Measurements from ENCODE around the gene IGSF9.
A peak's percentile ranks its signal among the peaks of the same experiment; 100 is the strongest.

The IGSF9 gene

DNA sequence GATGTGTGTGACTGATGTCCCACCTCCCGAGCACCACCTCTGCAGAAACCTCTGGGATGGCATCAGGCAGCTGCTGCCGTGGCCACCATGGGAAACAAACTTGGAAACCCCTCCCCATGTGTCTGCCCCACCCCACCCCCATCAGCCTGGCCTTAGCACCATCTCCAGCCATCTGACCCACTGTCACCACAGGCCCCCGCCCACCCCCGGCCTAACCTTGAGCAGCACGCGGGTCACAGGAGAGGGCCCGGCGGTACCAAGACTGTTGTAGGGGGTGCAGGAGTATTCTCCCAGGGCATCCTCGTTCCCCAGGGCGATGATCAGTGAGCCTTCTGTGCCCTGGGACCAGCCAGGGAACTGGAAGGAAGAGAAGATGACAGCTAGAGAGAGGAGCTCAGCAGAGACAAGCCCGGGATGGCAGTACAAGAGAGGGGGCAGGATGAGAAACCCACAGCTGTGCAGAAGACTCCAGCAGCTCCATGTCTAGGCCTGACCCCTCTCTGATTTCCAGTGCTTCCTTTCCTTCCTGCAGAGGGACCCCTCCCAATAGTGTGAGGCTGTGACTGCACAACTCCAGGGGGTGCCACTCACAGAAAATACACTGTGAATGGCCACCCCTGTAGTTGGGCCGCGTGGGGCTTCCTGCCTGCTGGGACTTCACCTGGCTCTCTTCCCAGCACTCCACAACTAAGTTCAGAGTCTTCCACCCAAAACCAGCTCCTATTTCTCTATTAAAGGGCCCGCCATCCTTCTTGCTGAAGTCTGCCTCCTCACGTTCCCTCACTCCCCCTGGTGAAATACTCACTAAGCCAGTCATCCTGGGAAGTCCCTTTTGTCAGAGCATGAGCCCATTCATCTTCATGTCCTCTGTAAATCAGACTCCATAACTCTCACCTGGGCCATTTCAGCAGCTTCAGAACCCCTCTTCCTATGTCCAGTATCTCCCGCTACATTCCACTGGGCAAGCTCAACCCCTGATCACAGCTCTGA, 12.8 kb downstream of the IGSF9 start:
- no peak for DNase-seq (ENCODE audit: low read depth)

DNA sequence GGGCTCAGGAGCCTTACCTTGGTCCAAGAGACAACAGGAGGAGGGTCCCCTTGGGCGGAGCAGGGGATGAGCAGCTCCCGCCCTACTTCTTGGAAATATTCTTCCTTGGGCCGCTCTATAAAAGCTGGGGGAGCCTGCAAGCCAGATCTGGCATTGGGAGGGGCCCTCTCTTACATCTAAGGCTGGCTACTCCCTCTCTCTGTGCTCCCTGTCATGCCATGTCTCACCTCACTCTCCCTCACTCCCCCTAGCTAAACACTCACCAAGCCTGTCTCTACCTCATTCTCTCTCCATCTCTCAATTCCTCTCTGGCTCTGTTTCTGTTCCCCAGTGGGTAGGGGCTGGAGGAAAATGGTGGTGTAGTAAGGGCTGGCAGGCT, 13.6 kb downstream of the IGSF9 start:
- DNase-seq (ENCODE audit: low read depth): no peak

DNA sequence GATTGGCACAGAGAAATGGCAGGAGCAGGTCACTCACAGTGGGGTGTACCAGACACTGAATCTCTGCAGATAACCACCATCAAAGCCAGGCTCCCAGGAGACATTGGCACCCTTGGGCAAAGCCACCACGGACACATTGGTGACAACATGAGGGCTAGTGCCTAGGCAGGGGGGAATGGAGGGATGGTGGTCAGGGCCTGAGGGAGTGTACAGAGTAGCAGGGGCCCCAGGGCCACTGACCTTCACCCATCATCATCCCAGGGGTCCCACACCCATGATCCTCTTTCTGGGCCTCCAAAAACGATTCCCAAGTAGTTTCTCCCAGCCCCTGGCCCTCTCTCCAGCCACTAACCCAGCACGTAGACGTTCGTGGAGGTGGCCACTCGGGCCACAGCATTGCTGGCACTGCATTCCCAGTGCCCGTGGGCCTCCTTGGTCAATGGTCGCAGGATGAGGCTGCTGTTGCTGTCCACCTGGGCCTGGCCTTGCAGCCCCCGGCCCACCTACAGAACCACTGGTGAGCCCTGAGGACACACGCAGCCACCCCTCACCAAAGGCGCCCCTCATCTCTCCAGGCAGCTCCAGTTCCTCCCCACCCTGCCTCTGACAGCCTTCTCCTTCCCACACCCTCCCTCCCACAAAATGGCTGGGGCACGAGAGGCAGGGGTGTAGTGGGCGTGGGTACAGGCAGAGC, 14.2 kb downstream of the IGSF9 start:
- DNase-seq (ENCODE audit: low read depth): no peak

GRCh38 chr1:159930634-159931033, 14.8 kb downstream of the IGSF9 start:
- no peak for DNase-seq (ENCODE audit: low read depth)

DNA sequence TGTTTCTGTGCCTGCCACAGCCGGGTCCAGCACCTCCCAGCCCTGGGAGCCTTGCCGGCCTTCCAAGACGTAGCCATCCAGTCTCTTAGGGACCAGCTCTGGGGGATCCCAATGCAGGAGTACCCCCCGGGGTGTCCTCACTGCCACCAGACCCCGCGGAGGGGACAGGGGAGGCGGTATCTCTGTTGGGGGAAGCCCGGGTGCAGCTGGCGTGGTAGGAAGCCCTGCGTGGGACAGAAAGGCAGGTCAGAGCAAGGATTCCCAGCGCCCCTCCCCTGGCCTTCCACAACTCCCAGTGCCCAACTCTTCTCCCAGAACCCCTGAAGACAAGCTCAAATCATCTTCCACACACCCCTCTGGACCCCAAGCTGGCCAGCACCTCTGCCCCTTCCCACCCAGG, 15.2 kb downstream of the IGSF9 start:
- no peak for DNase-seq (ENCODE audit: low read depth)

DNA sequence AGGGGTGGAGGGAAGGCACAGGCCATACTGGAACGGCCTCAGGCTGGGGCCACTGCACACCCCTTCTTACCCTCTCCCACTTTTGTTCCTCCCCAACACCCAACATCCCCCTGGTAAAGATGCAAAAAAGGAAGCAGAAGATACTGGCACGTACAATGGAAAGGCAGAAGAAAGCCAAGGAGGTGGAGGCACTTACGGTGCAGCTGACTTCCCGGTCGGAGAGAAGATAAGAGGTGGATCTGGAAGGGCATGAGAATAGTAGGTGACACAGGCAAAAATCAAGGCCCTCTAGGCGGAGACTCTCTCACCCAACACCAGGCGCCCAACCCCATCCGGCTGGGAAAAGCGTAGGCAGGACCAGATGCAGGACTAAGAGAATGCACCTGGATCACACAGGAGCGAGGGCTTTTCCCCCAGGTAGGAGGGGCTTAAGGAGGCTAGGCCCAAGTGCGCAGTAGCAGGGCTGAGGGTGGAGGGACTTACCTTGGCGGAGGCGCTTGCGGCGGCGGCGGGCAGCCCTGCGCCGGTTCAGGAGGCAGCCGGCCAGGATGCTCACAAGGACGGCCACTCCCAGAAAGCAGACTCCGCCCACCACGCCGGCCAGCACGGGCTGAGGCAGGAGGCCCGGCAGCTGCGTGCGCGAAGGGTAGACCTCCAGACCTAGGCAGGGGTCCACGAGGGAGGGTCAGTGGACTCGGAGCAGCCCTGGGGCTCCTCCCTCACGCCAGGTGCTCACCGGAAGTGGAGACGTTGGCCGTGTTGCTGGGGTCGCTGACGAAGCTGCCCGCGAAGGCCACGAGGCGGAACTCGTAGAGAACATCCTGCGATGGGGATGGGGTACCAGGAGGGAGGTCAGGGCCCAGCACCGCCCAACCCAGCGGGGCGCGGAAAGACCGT, 16.0 kb downstream of the IGSF9 start:
- DNase-seq (ENCODE audit: low read depth): no peak

DNA sequence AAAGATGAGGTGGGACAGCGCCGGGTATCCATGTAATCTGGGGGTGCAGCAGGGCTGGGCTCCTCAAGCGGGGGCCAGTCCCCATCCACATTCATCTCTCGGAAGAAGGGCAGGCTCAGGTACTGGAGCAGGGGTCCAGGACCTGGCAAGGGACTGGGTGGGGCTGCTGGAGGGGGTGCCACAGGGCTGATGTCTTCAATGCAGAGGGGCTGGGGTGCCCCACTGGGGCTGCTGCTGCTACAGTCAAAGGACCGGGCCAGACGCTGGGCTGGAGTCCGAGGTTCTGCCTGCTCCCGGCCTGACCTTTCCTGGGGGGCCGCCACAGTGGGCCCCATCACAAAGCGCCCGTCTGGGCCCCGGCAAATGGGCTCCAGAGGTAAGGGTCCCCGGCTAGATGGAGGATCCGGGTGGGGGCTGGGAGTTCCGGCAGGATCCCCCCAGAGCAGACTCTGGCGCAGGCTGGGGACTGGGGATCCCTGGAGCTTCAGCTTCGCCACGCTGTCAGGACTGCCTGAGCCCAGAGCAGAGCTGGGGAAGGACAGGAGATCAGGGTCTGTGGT, 16.8 kb downstream of the IGSF9 start:
- no peak for DNase-seq (ENCODE audit: low read depth)

- no peak for DNase-seq (ENCODE audit: low read depth)
These were observed 17.5 kb downstream of the IGSF9 start for GRCh38 chr1:159927849-159928431.

- no peak for DNase-seq (ENCODE audit: low read depth)
These were observed 18.1 kb downstream of the IGSF9 start for GRCh38 chr1:159927211-159927848.

- DNase-seq (ENCODE audit: low read depth): no peak
These were observed 19.7 kb downstream of the IGSF9 start for GRCh38 chr1:159925719-159926078.

GRCh38 chr1:159924791-159925718, 20.4 kb downstream of the IGSF9 start, which contains the start of gene TAGLN2:
Gene TAGLN2 (minus strand): TSS chr1:159925507. CDS start chr1:159920509, 4,998 bp downstream.
- DNase-seq (ENCODE audit: low read depth): peak; percentile 91

DNA sequence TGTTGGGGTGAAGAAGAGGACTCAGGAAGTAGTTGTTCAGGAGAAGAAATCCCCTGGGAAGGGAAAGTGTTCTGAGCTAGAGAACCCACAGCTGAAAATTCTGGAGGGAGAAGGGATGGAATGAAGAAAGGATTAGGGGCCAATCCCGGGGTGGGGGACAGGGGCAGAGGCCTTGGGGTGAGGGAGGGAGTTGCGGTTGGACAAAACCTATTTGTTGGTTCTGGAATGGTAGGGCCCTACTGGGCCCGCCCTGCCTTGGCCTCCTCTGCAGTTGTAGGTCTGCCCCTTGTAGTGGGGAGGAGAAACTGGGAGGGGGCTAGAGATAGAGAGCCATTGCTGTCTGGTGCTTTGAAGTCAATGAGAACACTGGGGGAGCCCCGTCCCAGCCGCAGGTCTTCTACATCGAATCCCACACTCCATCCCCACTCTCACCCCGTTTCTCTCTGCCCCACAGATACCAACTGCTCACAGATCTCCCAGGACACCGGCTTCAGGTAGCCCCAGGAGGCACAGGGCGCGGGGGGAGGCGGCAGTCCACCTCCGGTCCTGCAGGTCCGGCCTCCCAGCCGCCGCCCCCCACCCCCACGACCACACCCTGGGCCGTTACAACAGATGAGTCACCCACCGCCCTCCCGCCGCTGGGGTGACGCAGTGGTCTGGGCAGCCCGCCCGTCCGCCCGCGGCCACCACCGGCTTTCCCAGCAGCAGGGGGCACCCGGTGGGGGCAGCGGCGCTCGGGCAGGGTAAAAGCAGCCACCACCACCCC, 21.2 kb downstream of the IGSF9 start:
- peak; percentile 77 for DNase-seq (ENCODE audit: low read depth)

GRCh38 chr1:159923203-159924024, 22.0 kb downstream of the IGSF9 start:
- DNase-seq (ENCODE audit: low read depth): peak; percentile 80

GRCh38 chr1:159922511-159923202, 22.8 kb downstream of the IGSF9 start:
- DNase-seq (ENCODE audit: low read depth): no peak

GRCh38 chr1:159921700-159922504, 23.5 kb downstream of the IGSF9 start:
- peak; percentile 51 for DNase-seq (ENCODE audit: low read depth)

GRCh38 chr1:159921251-159921650, 24.2 kb downstream of the IGSF9 start:
- peak; percentile 62 for DNase-seq (ENCODE audit: low read depth)

- no peak for DNase-seq (ENCODE audit: low read depth)
These were observed 24.8 kb downstream of the IGSF9 start for GRCh38 chr1:159920651-159921050.

Data from amniotic epithelial cell (primary cell).